SK-N-SH (cell line): Measurements from ENCODE around the gene CLRN2. TPM values are rescaled to one million over a fixed set of nuclear protein-coding genes. Genes with fewer than 3 reads are reported as not detected.

ENCODE experiments used
- CTCF ChIA-PET: fragments of 300-600, 350-600 bp; formaldehyde crosslinking; extraction: SDS; loops from one replicate; lab custom pipeline; 2021; lab: Yijun Ruan, JAX
- POLR2A ChIA-PET: fragments of 350-600 bp; sonication (Branson Sonifier 250); formaldehyde crosslinking; extraction: SDS; loops from one replicate; lab custom pipeline; 2020; ENCODE audit warnings: antibody characterized with exemption, inconsistent platforms; lab: Yijun Ruan, JAX
- DNase-seq: peaks from one replicate; pipeline ENCODE4 v3.0.0; 2012
- H2AFZ ChIP-seq: fragments of 200-600 bp; sonication (generic); 2 replicates; pipeline ENCODE4 v1.8.1; 2016; ENCODE audit warnings: antibody characterized with exemption, mild to moderate bottlenecking, low read depth
- H3F3A ChIP-seq: fragments of 200-600 bp; sonication (generic); replicated peaks from 2 replicates; pipeline ENCODE3; 2016; ENCODE audit warnings: antibody characterized with exemption, mild to moderate bottlenecking; ENCODE audit not compliant: insufficient read depth
- H3K27ac ChIP-seq, 2 experiments: fragments of 200-500 bp in 1 of 2; fragments of 200-600 bp in 1 of 2; sonication (Bioruptor generic) in 1 of 2; sonication (generic), shearing (Covaris generic) in 1 of 2; 2 replicates each; pipeline versions ENCODE4 v1.5.1 to v1.6.1; 2014 to 2016; ENCODE audit warnings: low read depth in 2 of 2, inconsistent platforms in 1 of 2, low read length in 1 of 2, mild to moderate bottlenecking in 1 of 2, mixed read lengths in 1 of 2
- H3K27me3 ChIP-seq: fragments of 200-600 bp; sonication (generic), shearing (Covaris generic); 2 replicates; pipeline ENCODE4 v1.6.1; 2016; ENCODE audit warnings: mixed run types; ENCODE audit not compliant: insufficient read depth
- H3K36me3 ChIP-seq, 2 experiments: fragments of 200-500 bp in 1 of 2; fragments of 200-600 bp in 1 of 2; sonication (Bioruptor generic) in 1 of 2; sonication (generic) in 1 of 2; replicated peaks in 1 of 2; 2 replicates each; pipeline versions ENCODE3 to v1.5.1; 2014 to 2016; ENCODE audit warnings: low read length in 1 of 2, mild to moderate bottlenecking in 1 of 2; ENCODE audit not compliant: insufficient read depth in 2 of 2, control insufficient read depth in 1 of 2
- H3K4me1 ChIP-seq, 2 experiments: fragments of 200-500 bp in 1 of 2; fragments of 200-600 bp in 1 of 2; sonication (Bioruptor generic) in 1 of 2; sonication (generic), shearing (Covaris generic) in 1 of 2; 2 replicates each; pipeline versions ENCODE4 v1.5.1 to v1.6.1; 2014 to 2016; ENCODE audit warnings: low read depth in 1 of 2, low read length in 1 of 2, mixed run types in 1 of 2; ENCODE audit not compliant: insufficient read depth in 2 of 2, control insufficient read depth in 1 of 2
- H3K4me2 ChIP-seq: fragments of 200-600 bp; sonication (generic), shearing (Covaris generic); 2 replicates; pipeline ENCODE4 v1.6.1; 2017; ENCODE audit warnings: mixed run types
- H3K4me3 ChIP-seq, 2 experiments: fragments of 200-500 bp in 1 of 2; fragments of 200-600 bp in 1 of 2; sonication (Bioruptor generic) in 1 of 2; sonication (generic), shearing (Covaris generic) in 1 of 2; 2 replicates each; pipeline versions ENCODE4 v1.5.1 to v1.8.1; 2014 to 2016; ENCODE audit warnings: low read depth in 2 of 2, inconsistent platforms in 1 of 2, low read length in 1 of 2, mild to moderate bottlenecking in 1 of 2, mixed read lengths in 1 of 2, moderate library complexity in 1 of 2
- H3K79me2 ChIP-seq: fragments of 200-600 bp; sonication (generic); 2 replicates; pipeline ENCODE4 v1.8.1; 2017; ENCODE audit warnings: mild to moderate bottlenecking; ENCODE audit not compliant: insufficient read depth
- H3K9ac ChIP-seq: fragments of 200-600 bp; sonication (generic); 2 replicates; pipeline ENCODE4 v1.6.1; 2017; ENCODE audit warnings: mixed run types
- H3K9me2 ChIP-seq: fragments of 200-600 bp; sonication (generic); 2 replicates; pipeline ENCODE4 v1.6.1; 2017; ENCODE audit warnings: mixed run types
- H3K9me3 ChIP-seq: fragments of 200-600 bp; sonication (generic); 2 replicates; pipeline ENCODE4 v1.6.1; 2017; ENCODE audit warnings: mixed run types, mild to moderate bottlenecking, moderate library complexity
- H4K20me1 ChIP-seq: fragments of 200-600 bp; sonication (generic); 2 replicates; pipeline ENCODE4 v1.6.1; 2017; ENCODE audit warnings: mild to moderate bottlenecking, mixed run types; ENCODE audit not compliant: insufficient read depth
- EP300 ChIP-seq, 2 experiments: IDR thresholded peaks; 2 replicates each; pipeline versions ENCODE4 v1.4.0 to v1.6.1; 2012; ENCODE audit warnings: borderline replicate concordance in 1 of 2, low read depth in 1 of 2, low read length in 1 of 2
- EZH2phosphoT487 ChIP-seq: fragments of 200-600 bp; sonication (generic); IDR thresholded peaks from 2 replicates; pipeline ENCODE4 v1.6.1; 2017; ENCODE audit warnings: low read depth, mixed run types, mild to moderate bottlenecking, antibody characterized with exemption, moderate library complexity, borderline replicate concordance
- GABPA ChIP-seq: IDR thresholded peaks from 2 replicates; pipeline ENCODE4 v1.4.0; 2012; ENCODE audit warnings: low read depth, mild to moderate bottlenecking
- GATA2 ChIP-seq: sonication (generic); formaldehyde crosslinking; IDR thresholded peaks from 2 replicates; pipeline ENCODE4 v1.5.0; 2020; ENCODE audit warnings: mild to moderate bottlenecking, missing genetic modification reagents
- JUND ChIP-seq: IDR thresholded peaks from 2 replicates; pipeline ENCODE4 v1.4.0; 2012
- MAX ChIP-seq: IDR thresholded peaks from 2 replicates; pipeline ENCODE4 v1.4.0; 2012; ENCODE audit warnings: low read depth
- MXI1 ChIP-seq: IDR thresholded peaks from 2 replicates; pipeline ENCODE4 v1.6.1; 2012; ENCODE audit warnings: mild to moderate bottlenecking, low read depth, low read length, improper control_type of control experiment
- RAD21 ChIP-seq: IDR thresholded peaks from 2 replicates; pipeline ENCODE4 v1.6.1; 2012; ENCODE audit warnings: mild to moderate bottlenecking, low read length
- RCOR1 ChIP-seq: fragments of 150-350 bp; IDR thresholded peaks from 2 replicates; pipeline ENCODE4 v1.6.1; 2017; ENCODE audit warnings: antibody characterized with exemption, low read length
- RFX5 ChIP-seq: IDR thresholded peaks from 2 replicates; pipeline ENCODE4 v1.6.1; 2012; ENCODE audit warnings: mild to moderate bottlenecking, improper control_type of control experiment, low read length
- USF1 ChIP-seq: IDR thresholded peaks from 2 replicates; pipeline ENCODE4 v1.4.0; 2012; ENCODE audit warnings: low read depth, borderline replicate concordance
- USF2 ChIP-seq: fragments of 150-350 bp; IDR thresholded peaks from 2 replicates; pipeline ENCODE4 v1.6.1; 2017; ENCODE audit warnings: antibody characterized with exemption, low read length, low read depth, borderline replicate concordance
- YY1 ChIP-seq: IDR thresholded peaks from 2 replicates; pipeline ENCODE4 v1.4.0; 2012; ENCODE audit warnings: low read depth, mild to moderate bottlenecking
- WGBS: methylation state at CpG from one replicate; pipeline ENCODE4 v1.1.6; 2017; ENCODE audit warnings: low lambda C conversion rate; 5-methylcytosine and 5-hydroxymethylcytosine counted together
- polyA plus RNA-seq, 3 experiments: library from polyadenylated mRNA; depleted of rRNA; stranded (reverse); fragments of >200 nt; gene quantifications; 2 replicates each; pipeline ENCODE4 v1.2.3, GENCODE V29; 2012

CLRN2 gene
- polyA plus RNA-seq, 1 of the 3 experiments (the other 2 are of a cell fraction) = not detected

- no peak for DNase-seq
- Histone ChIP-seq H3K4me1 (no peaks in the 10 kb centered on the region; a peak in 1 of 4 replicates), H3K4me2 (no peak overlapping the region), H3K9me3 (no peaks in the 10 kb centered on the region)
- CTCF ChIA-PET = interaction anchor here (2.1 kb wide), 1 partner anchor 14 kb away, joined by 7 read pairs; no protein-coding TSS in a partner anchor
- WGBS = 75% methylated on average over 4 of the region's 4 CpGs
- TF ChIP-seq GATA2 (no peak), MXI1 (no peak), YY1 (no peak), GABPA (no peak)
- TF ChIP-seq, all 33 proteins: peak for 0
- H3K4me3 ChIP-seq = no peak overlapping the region
- no peaks in the 10 kb centered on the region for H4K20me1 ChIP-seq
- H3K27me3 ChIP-seq = no peaks in the 10 kb centered on the region; the same call in 1 of the 2 replicates
- H3F3A ChIP-seq = no peaks in the 10 kb centered on the region
- no peak overlapping the region for H2AFZ ChIP-seq
- no peaks in the 10 kb centered on the region for H3K36me3 ChIP-seq
- no peak overlapping the region for H3K9ac ChIP-seq
- POLR2A ChIA-PET = no interaction called here
- H3K27ac ChIP-seq = no peak overlapping the region
- H3K9me2 ChIP-seq = no peaks in the 10 kb centered on the region
- no peaks in the 10 kb centered on the region for H3K79me2 ChIP-seq
Measured at GRCh38 chr4:17534705-17535104, 19.7 kb downstream of the CLRN2 start.

GRCh38 chr4:17535242-17535641, 20.3 kb downstream of the CLRN2 start:
- Histone ChIP-seq H3K36me3 (no peaks in the 10 kb centered on the region), H3K4me2 (no peak overlapping the region), H3K9me2 (no peaks in the 10 kb centered on the region), H3K27ac (no peak overlapping the region), H3F3A (no peaks in the 10 kb centered on the region), H3K9me3 (no peaks in the 10 kb centered on the region), H3K79me2 (no peaks in the 10 kb centered on the region), H4K20me1 (no peaks in the 10 kb centered on the region), H3K4me3 (no peak overlapping the region), H3K9ac (no peak overlapping the region), H2AFZ (no peak overlapping the region; the same call in 1 of the 2 replicates), H3K27me3 (no peaks in the 10 kb centered on the region; the same call in 1 of the 2 replicates), H3K4me1 (no peaks in the 10 kb centered on the region; a peak in 1 of 4 replicates)
- TF ChIP-seq MAX (no peak), USF2 (no peak), EP300 (IDR thresholded peaks at IDR 0.05; ENCODE audit: borderline replicate concordance in 1 of 2, low read depth in 1 of 2, low read length in 1 of 2) (no peak), EZH2phosphoT487 (no peak), JUND (no peak), RCOR1 (no peak), RFX5 (no peak), MXI1 (no peak), RAD21 (no peak), GABPA (no peak), USF1 (no peak)
- no peak for DNase-seq
- ChIA-PET POLR2A (no interaction called here), CTCF (interaction anchor here (1.2 to 2.1 kb wide), 2 partner anchors 14 to 17 kb away, joined by 4 to 7 read pairs; no protein-coding TSS in a partner anchor)
- 79% methylated on average over 4 of the region's 4 CpGs for WGBS
